Stimulated activated CD4-positive, alpha-beta T cell treated with anti-CD3 and anti-CD28 coated beads, Interleukin-4, amount 100 ng/mL, for 48 hours (primary cell): ENCODE data around the gene ULBP2.
A peak's percentile ranks its signal among the peaks of the same experiment; 100 is the strongest.

Source experiments
- DNase-seq, 2 donors: peaks; one replicate each; pipeline ENCODE4 v3.0.0-alpha.2; 2020; ENCODE audit warnings: low read depth in 2 of 2

Gene ULBP2, protein sequence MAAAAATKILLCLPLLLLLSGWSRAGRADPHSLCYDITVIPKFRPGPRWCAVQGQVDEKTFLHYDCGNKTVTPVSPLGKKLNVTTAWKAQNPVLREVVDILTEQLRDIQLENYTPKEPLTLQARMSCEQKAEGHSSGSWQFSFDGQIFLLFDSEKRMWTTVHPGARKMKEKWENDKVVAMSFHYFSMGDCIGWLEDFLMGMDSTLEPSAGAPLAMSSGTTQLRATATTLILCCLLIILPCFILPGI

DNA sequence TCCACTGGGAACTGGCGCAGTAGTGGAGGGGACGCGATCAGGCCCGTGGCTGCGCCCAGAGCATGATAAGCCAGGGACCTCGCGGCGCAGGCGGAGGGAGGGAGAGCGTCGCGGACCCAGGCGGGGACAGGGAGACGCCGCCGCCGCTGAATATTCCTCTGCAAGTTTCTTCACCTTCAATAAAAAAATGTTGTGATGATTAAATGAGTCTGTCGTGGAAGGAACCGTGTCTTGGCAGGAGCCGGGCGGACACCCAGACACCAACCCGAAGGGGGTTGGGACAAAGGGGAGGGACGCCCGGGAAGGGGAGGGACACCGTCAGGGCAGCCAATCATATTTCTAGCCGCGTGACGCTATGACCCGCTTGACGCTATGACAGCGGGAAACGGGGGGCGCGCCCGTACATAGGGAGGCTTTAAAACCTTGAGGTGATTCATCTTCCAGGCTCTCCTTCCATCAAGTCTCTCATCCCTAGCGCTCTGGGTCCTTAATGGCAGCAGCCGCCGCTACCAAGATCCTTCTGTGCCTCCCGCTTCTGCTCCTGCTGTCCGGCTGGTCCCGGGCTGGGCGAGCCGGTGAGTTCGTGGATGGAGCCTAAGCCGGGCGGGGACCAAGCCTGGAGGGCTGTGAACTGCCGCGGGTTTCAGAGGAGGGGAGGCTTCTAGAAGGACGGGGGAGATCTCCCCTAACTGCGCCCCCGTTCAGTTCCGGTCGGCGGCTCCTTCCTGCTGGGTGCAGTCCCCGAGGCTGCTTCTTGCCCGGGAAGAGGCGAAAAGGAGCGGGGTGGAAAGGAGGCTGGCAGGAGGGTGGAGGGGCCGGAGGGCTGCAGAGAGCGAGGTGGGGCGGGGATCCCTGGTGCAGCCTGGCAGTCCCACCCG is at the start of gene ULBP2:
ULBP2 (plus strand) TSS at position 432 of the 878 bp plus-strand sequence; CDS start at position 491, 59 bp downstream.
- DNase-seq, result peak; percentile 73 to 77

DNA sequence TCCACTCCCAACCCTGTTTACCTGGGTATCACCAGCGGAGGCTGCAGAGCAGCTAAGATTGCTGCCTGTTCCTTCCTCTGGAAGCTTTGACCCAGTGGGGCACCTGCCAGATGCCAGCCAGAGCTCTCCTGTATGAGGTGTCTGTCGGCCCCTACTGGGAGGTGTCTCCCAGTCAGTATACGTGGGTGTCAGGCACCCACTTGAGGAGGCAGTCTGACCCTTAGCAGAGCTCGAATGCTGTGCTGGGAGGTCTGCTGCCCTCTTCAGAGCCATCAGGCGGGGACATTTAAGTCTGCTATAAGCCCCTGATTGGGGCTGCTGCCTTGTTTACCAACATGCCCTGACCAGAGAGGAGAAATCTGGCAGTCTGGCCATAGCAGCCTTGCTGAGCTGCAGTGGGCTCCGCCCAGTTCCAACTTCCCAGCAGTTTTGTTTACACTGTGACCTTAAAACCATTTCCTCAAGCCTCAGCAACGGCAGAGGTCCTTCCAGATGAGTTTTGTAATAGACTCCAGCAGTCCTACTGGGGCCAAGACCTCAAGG is 46.7 kb upstream of the ULBP2 start:
- DNase-seq, result no peak

DNA sequence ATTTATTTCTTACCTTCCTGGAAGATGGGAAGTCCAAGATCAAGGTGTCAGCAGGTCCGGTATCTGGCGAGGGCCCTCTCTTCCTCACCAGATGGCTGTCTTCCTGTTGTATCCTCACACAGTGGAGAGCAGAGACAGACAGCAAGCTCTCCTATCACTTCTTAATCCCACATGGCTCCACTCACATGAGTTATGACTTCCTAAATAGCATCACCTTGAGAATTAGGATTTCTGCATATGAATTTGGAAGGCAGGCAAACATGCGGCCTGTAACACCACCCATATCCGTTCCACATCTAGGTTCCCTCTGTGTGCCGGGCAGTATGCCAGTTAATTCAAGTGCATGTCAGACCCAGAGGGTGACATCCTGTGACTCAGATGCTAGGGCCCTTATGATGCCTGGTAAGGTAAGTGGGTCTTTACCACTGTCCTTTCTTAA is 46.0 kb upstream of the ULBP2 start:
- DNase-seq, result no peak

DNA sequence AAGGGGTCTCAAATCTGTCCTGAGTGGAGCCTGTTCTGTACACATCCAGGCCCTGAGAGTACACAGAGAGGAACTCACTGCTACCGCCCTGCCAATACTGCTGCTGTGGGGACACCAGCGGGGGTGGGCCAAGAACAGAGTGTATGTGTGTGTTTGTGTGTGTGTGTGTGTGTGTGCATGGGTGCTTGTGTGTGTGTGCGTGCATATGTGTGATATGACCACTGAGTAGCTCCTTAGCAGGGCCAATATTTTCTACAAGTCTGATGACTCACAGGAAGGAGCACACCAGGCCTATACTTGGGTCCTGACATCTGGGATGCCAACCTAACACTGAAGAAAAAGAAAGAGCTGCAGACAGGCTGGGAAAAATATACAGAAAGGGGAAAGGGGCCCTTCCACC is 45.3 kb upstream of the ULBP2 start:
- no peak for DNase-seq

DNA sequence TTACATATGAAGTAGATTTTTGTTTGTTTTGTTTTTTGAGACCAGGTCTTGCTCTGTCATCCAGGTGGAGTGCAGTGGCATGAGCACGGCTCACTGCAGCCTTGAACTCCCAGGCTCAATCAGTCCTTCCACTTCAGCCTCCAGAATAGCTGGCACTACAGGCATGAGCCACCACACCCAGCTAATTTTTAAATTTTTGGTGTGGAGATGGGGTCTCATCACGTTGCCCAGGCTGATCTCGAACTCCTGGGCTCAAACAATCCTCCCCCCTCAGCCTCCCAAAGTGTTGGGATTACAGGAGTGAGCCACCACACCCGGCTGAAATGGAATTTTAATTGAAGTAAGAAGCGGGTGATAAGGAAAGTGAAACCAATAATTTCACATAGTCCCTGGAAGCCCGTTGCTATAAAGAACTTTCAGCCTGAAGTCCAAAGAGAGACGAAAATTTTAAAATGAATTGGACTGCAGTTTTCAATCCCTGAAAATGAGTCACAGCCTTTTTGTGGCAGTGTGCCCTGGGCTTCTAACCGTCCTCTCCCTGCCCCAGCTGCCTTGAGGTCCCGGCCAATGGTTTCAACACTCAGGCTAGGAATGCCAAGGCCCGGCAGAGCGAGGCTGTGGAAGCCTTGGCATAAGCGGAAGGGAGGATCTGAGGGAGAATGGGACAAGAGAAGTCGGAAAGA is 44.7 kb upstream of the ULBP2 start:
- no peak for DNase-seq

GRCh38 chr6:149897855-149898744 is 43.7 kb upstream of the ULBP2 start, which contains the start of gene RAET1E:
Gene RAET1E (minus strand): TSS chr6:149898113. CDS start chr6:149890901, 7,212 bp downstream.
- DNase-seq, result no peak

DNA sequence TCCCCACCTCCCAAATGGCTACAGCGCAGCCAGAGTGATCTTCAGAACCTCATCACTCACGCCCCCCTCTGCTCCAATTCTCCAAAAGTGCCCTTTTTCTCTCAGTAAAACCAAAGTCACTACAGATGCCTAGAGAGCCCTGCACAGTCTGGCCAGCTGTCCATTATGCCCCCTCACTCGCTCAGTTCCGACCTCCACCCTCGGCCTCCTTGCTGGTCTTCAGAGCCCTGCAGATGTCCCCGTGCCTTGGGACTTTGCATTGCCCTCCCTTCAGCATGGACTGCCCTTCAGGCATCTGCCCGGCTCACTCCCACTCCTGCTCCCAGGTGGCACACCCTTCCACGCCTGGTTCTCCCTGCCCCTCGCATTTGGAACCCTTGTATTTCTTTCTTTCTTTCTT is 42.8 kb upstream of the ULBP2 start:
- DNase-seq, result no peak

DNA sequence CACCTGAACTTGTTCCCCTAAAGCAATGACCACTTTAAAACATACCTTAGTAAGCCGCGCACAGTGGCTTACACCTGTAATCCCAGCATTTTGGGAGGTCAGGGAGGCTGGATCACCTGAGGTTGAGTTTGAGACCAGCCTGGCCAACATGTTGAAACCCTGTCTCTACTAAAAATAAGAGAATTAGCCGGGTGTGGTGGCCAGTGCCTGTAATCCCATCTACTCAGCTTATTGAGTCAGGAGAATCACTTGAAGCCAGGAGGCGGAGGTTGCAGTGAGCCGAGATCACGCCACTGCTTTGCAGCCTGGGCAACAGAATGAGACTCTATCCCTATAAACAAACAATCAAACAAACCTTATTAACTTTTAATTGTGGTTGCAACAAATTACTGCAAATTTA is 42.3 kb upstream of the ULBP2 start:
- DNase-seq, result no peak

DNA sequence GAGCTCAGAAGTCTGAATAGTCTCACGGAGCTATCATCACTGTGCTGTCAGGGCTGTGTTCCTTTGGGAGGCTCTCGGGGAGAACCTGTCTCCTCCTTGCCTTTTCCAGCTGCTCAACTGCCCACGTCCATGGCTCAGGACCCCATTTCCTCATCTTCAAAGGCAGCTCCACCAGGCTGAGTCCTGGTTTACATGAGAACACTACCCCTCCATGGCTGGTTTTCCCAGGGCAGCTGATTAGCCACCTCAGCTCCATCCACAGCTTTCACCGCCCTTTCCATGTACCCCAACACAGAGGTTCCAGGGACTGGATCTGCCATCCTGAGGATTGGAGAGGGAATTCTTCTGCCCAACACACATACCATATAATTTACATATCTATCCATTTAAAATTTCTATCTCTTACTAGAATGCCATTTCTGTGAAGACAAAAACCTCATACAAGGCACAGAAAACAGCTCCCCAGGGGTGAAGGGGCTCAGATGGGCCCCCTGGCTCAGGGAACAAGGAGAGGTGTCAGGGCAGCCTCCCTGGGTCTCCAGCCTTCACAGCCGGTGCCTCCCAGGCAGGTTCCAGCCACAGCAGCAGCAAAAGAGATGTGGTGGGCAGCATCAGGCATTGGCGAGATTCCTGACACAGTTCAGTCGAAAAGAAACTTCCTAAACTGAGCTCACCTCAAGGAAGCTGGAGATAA is 41.7 kb upstream of the ULBP2 start:
- no peak for DNase-seq

DNA sequence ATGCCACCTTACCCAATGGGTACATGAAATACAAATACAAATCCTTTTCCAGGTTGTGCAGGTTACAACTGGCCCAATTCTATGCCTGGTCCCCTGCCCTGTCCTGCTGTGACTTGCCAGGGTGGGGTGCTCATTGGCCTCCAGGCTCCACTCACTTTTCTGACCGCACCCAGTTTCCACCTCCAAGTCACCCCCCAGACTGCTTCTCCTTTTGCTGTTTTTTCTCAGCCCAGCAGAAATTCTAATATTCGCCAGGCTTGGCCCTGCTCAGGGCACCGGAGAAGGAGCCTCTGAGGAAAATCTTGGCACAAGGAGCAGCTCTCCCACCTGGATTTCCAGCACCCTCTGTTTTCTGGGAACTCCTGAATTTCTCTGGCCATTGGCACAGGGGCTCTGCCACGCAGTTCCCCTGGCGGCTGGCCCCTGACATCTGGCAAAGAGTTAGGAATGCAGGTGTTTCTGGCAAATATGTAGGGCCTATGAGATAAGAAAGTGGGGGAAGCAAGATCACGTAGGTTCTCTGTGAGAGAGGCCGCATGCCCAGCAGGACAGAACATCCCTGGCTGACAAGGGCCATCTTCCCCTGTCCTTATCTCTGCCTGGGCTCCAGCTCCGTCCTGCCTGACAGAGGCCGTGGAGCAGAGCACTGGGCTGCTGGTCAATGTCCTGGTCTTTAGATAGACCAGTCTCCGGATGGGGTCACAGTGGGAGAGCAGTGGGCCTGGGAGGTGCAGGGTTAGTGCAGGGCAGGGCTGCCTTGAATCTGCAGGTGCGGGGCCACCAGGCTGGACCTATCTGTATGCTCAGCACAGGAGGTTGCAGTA is 41.0 kb upstream of the ULBP2 start:
- DNase-seq, result no peak

GRCh38 chr6:149901444-149902140 is 40.2 kb upstream of the ULBP2 start:
- no peak for DNase-seq

- no peak for DNase-seq
These were observed 37.7 kb upstream of the ULBP2 start for GRCh38 chr6:149903938-149904611.

GRCh38 chr6:149904661-149905370 is 37.0 kb upstream of the ULBP2 start:
- no peak for DNase-seq

DNA sequence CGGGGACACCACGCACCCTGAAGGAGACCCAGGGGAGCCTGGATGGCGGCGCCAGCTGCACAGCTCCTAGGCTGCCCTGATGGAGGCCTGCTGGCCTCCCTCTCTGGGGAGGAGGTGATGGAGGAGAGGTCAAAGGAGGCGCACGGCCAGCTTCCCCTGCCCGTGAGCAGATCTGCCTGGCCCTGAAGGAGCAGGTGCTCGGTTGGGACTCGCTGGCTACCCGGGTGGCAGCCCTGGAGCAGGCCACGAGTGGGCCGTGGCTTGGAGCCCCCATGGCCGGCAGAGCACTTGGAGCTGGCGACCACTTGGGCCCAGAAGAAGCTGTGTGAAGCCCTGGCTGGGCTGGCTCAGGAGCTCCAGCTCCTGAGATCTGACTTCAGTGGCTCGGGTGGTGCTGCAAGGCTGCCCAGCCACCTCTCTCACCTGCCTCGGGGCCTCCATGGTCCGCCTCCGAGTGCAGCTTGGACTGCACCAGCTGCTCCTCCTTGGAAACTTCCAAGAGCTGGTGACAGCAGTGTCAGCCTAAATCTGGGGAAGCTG is 36.4 kb upstream of the ULBP2 start:
- no peak for DNase-seq

GRCh38 chr6:149905911-149906371 is 35.9 kb upstream of the ULBP2 start:
- no peak for DNase-seq

- DNase-seq, result no peak
These were observed 35.4 kb upstream of the ULBP2 start for GRCh38 chr6:149906405-149906804.

DNA sequence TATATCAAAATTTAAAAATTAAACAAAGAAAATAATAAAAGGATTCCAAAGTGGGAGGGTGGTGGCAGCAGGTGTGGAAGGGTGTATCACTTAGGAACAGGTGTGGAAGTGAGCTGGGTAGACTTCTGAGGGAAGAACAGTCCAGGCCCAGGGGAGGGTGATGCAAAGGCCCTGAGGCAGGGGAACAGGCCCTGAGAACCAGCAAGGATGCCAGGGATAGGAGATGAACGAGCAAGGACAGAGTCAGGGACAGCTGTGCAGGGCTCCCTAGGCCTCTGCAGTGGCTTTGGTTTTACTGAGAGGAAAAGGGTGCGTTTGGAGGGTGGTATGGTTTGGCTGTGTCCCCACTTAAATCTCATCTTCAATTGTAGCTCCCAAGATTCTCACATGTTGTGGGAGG is 34.5 kb upstream of the ULBP2 start:
- DNase-seq, result no peak
